RPMI8226 (cell line): Measurements from ENCODE around the gene SRPK3.

Source experiments
- DNase-seq: peaks from one replicate; pipeline ENCODE4 v3.0.0-alpha.2; 2015

Gene SRPK3

GRCh38 chrX:153789654-153790053 is 8.8 kb downstream of the SRPK3 start:
- no peak for DNase-seq

GRCh38 chrX:153791104-153791852 is 10.4 kb downstream of the SRPK3 start:
- DNase-seq: no peak

GRCh38 chrX:153792368-153792767 is 11.5 kb downstream of the SRPK3 start:
- DNase-seq: no peak

GRCh38 chrX:153793291-153793690 is 12.4 kb downstream of the SRPK3 start:
- DNase-seq: peak; percentile 31

- DNase-seq: peak; percentile 96
These were observed 13.4 kb downstream of the SRPK3 start, which contains the start of the genes IDH3G and SSR4 for GRCh38 chrX:153794018-153794896. TSS of gene IDH3G (minus strand) at chrX:153794375. CDS start at chrX:153794326, 49 bp downstream. TSS of gene SSR4 (plus strand) at chrX:153794668. CDS start at chrX:153794688, 20 bp downstream.

GRCh38 chrX:153794897-153795816 is 14.3 kb downstream of the SRPK3 start:
- peak; percentile 27 for DNase-seq

GRCh38 chrX:153797415-153798015 is 16.7 kb downstream of the SRPK3 start:
- no peak for DNase-seq

GRCh38 chrX:153799326-153799725 is 18.5 kb downstream of the SRPK3 start:
- DNase-seq: no peak

- no peak for DNase-seq
These were observed 19.4 kb downstream of the SRPK3 start for GRCh38 chrX:153800177-153800722.

- DNase-seq: no peak
These were observed 19.9 kb downstream of the SRPK3 start for GRCh38 chrX:153800746-153801145.

GRCh38 chrX:153801669-153802068 is 20.8 kb downstream of the SRPK3 start:
- no peak for DNase-seq

- DNase-seq: no peak
These were observed 21.7 kb downstream of the SRPK3 start for GRCh38 chrX:153802513-153803045.

- DNase-seq: no peak
These were observed 22.6 kb downstream of the SRPK3 start for GRCh38 chrX:153803211-153804099.

GRCh38 chrX:153804100-153804595 is 23.3 kb downstream of the SRPK3 start:
- no peak for DNase-seq

GRCh38 chrX:153804621-153805020 is 23.8 kb downstream of the SRPK3 start:
- DNase-seq: no peak

GRCh38 chrX:153805436-153805835 is 24.6 kb downstream of the SRPK3 start:
- no peak for DNase-seq

GRCh38 chrX:153806999-153807575 is 26.2 kb downstream of the SRPK3 start:
- DNase-seq: no peak

- DNase-seq: no peak
These were observed 27.1 kb downstream of the SRPK3 start for GRCh38 chrX:153807976-153808375.

GRCh38 chrX:153812220-153812619 is 31.4 kb downstream of the SRPK3 start:
- no peak for DNase-seq

- no peak for DNase-seq
These were observed 32.3 kb downstream of the SRPK3 start for GRCh38 chrX:153813161-153813560.
